SK-N-SH treated with all-trans-retinoic acid at 6 μM for 48 hours (cell line): ENCODE data around the gene PER2.

Experiments
- ATAC-seq: fragments of 200-7000 bp; cut with Tn5 transposase; 3 replicates; pipeline ENCODE4 v1.9.1; 2020; ENCODE audit warnings: mild to moderate bottlenecking, moderate library complexity
- ARNTL ChIP-seq: fragments of 450-650 bp; formaldehyde crosslinking; IDR thresholded peaks from 2 replicates; pipeline ENCODE4 v1.5.0; 2020; ENCODE audit warnings: low read depth, mild to moderate bottlenecking, moderate library complexity, borderline replicate concordance
- BACH2 ChIP-seq: fragments of 250-450 bp; sonication (Bioruptor Pico); IDR thresholded peaks from 2 replicates; pipeline ENCODE4 v1.9.0; 2021; ENCODE audit warnings: mild to moderate bottlenecking, borderline replicate concordance
- CSDC2 ChIP-seq: fragments of 250-450 bp; sonication (Bioruptor Pico); IDR thresholded peaks from 2 replicates; pipeline ENCODE4 v1.5.0; 2020; ENCODE audit warnings: mild to moderate bottlenecking, moderate library complexity
- ESRRG ChIP-seq: fragments of 250-450 bp; sonication (Bioruptor Pico); IDR thresholded peaks from 2 replicates; pipeline ENCODE4 v1.6.1; 2021; ENCODE audit warnings: mild to moderate bottlenecking
- GLIS3 ChIP-seq: fragments of 250-450 bp; sonication (Bioruptor Pico); IDR thresholded peaks from 2 replicates; pipeline ENCODE4 v1.5.0; 2020; ENCODE audit warnings: mild to moderate bottlenecking, moderate library complexity
- ISL1 ChIP-seq: fragments of 250-450 bp; sonication (Bioruptor Pico); IDR thresholded peaks from 2 replicates; pipeline ENCODE4 v2.1.2; 2022; ENCODE audit warnings: mild to moderate bottlenecking, moderate library complexity
- OSR1 ChIP-seq: fragments of 250-450 bp; sonication (Bioruptor Pico); IDR thresholded peaks from 2 replicates; pipeline ENCODE4 v1.8.0; 2022; ENCODE audit warnings: moderate library complexity, mild to moderate bottlenecking, inconsistent platforms
- PPARA ChIP-seq: fragments of 250-450 bp; sonication (Bioruptor Pico); IDR thresholded peaks from 2 replicates; pipeline ENCODE4 v1.5.0; 2020; ENCODE audit warnings: mild to moderate bottlenecking, borderline replicate concordance
- RARB ChIP-seq: fragments of 250-450 bp; sonication (Bioruptor Pico); IDR thresholded peaks from 2 replicates; pipeline ENCODE4 v1.8.0; 2021; ENCODE audit warnings: mild to moderate bottlenecking, moderate library complexity
- SNAI2 ChIP-seq: fragments of 250-450 bp; sonication (Bioruptor Pico); IDR thresholded peaks from 2 replicates; pipeline ENCODE4 v1.5.0; 2020; ENCODE audit warnings: mild to moderate bottlenecking, moderate library complexity
- TCF4 ChIP-seq: fragments of 250-450 bp; sonication (Bioruptor Pico); IDR thresholded peaks from 2 replicates; pipeline ENCODE4 v1.8.0; 2021; ENCODE audit warnings: mild to moderate bottlenecking, moderate library complexity, borderline replicate concordance
- TOX ChIP-seq: fragments of 250-450 bp; sonication (Bioruptor Pico); IDR thresholded peaks from 2 replicates; pipeline ENCODE4 v1.8.0; 2021; ENCODE audit warnings: mild to moderate bottlenecking, moderate library complexity, borderline replicate concordance
- ZC3H10 ChIP-seq: fragments of 250-450 bp; sonication (Bioruptor Pico); IDR thresholded peaks from 2 replicates; pipeline ENCODE4 v1.5.1; 2021; ENCODE audit warnings: mild to moderate bottlenecking, moderate library complexity
- ZFP3 ChIP-seq: fragments of 250-450 bp; sonication (Bioruptor Pico); IDR thresholded peaks from 2 replicates; pipeline ENCODE4 v1.5.0; 2020; ENCODE audit warnings: mild to moderate bottlenecking, moderate library complexity
- ZFP30 ChIP-seq: fragments of 450-650 bp; formaldehyde crosslinking; IDR thresholded peaks from 2 replicates; pipeline ENCODE4 v1.5.0; 2022; ENCODE audit warnings: mild to moderate bottlenecking, moderate library complexity
- ZNF565 ChIP-seq: fragments of 450-650 bp; formaldehyde crosslinking; conservative IDR thresholded peaks from 2 replicates; pipeline ENCODE4 v1.5.0; 2020; ENCODE audit warnings: low read depth, mild to moderate bottlenecking, moderate library complexity
- ZNF70 ChIP-seq: fragments of 450-650 bp; formaldehyde crosslinking; IDR thresholded peaks from 2 replicates; pipeline ENCODE4 v1.5.0; 2020; ENCODE audit warnings: mild to moderate bottlenecking, moderate library complexity
- ZNF8 ChIP-seq: fragments of 450-650 bp; formaldehyde crosslinking; IDR thresholded peaks from 2 replicates; pipeline ENCODE4 v1.5.0; 2020; ENCODE audit warnings: mild to moderate bottlenecking, moderate library complexity
- TF ChIP-seq, protein P1 (sequence below): fragments of 250-450 bp; sonication (Bioruptor Pico); IDR thresholded peaks from 2 replicates; pipeline ENCODE4 v1.5.1; 2020; ENCODE audit warnings: low read depth, mild to moderate bottlenecking, moderate library complexity
- TF ChIP-seq, protein P2 (sequence below): fragments of 250-450 bp; sonication (Bioruptor Pico); IDR thresholded peaks from 2 replicates; pipeline ENCODE4 v1.5.1; 2021; ENCODE audit warnings: mild to moderate bottlenecking, moderate library complexity
- TF ChIP-seq, protein P3 (sequence below): fragments of 250-450 bp; sonication (Bioruptor Pico); IDR thresholded peaks from 2 replicates; pipeline ENCODE4 v1.8.0; 2021; ENCODE audit warnings: low read depth, mild to moderate bottlenecking, moderate library complexity, borderline replicate concordance
- TF ChIP-seq, protein P4 (sequence below): fragments of 250-450 bp; sonication (Bioruptor Pico); IDR thresholded peaks from 2 replicates; pipeline ENCODE4 v1.5.0; 2020; ENCODE audit warnings: mild to moderate bottlenecking, moderate library complexity

Gene PER2

DNA sequence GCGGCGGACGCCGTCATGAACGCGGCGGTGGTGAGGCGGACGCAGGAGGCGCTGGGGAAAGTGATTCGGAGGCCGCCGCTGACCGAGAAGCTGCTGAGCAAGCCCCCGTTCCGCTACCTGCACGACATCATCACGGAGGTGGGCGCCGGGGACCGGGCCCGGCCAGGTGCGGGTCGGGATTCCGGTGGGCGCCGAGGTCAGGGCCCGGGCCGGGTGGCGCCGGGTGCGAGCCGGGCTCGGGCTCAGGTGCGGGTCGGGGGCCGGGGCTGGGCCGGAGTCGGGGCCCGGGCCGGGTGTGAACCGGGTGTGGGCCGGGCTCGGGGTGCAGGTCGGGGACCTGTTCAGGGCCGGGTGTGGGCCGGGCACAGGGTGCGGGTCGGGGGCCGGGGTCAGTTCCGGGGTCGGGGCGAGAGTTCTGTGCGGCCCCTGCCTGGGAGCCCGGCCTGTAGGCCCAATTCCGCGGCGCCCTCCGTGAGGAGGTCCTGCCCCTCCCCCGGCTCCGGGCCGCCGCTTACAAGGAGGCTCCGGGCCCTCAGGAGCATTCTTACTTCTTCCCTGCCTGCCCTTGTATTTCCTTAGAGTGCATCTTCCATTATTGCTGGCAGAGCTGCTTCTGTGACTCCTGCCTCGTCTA is 32.4 kb upstream of the PER2 start (continued):
- TF ChIP-seq, protein P1, sequence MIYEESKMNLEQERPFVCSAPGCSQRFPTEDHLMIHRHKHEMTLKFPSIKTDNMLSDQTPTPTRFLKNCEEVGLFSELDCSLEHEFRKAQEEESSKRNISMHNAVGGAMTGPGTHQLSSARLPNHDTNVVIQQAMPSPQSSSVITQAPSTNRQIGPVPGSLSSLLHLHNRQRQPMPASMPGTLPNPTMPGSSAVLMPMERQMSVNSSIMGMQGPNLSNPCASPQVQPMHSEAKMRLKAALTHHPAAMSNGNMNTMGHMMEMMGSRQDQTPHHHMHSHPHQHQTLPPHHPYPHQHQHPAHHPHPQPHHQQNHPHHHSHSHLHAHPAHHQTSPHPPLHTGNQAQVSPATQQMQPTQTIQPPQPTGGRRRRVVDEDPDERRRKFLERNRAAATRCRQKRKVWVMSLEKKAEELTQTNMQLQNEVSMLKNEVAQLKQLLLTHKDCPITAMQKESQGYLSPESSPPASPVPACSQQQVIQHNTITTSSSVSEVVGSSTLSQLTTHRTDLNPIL = no peak
- TF ChIP-seq TOX (CRISPR knock-in tag) (no peak), RARB (CRISPR knock-in tag) (no peak)

DNA sequence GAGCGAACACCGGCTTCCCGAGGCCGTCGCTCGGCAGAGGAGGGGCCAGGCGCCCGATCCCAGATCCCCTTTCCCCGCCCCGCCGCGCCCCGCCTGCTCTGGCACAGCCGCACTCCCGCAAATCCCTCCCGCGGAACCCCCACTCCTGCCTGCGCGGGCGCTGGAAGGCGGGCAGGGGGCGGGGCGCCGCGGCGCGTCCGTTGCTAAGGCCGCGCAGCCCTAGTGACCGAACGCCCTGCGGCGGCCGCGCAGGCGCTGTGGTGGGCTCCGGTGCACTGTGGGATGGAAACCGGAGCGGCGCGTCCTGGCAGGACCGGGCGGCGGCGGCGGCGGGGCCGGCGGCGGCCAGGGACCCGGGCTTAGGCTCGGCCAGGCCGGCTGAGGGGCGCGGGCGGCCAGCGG is 31.8 kb upstream of the PER2 start, which contains the start of gene TRAF3IP1:
Gene TRAF3IP1 (plus strand): TSS at position 273 of the 402 bp plus-strand sequence. CDS start 145 bp downstream, outside the sequence.
- ATAC-seq = peak; percentile 96
- TF ChIP-seq ZC3H10 (CRISPR knock-in tag) (no peak), OSR1 (CRISPR knock-in tag) (no peak), ARNTL (CRISPR knock-in tag) (no peak), GLIS3 (CRISPR knock-in tag) (no peak), TOX (CRISPR knock-in tag) (no peak), ISL1 (CRISPR knock-in tag) (no peak), ZFP30 (CRISPR knock-in tag) (no peak), ZNF70 (CRISPR knock-in tag) (no peak)
- TF ChIP-seq, protein P2, sequence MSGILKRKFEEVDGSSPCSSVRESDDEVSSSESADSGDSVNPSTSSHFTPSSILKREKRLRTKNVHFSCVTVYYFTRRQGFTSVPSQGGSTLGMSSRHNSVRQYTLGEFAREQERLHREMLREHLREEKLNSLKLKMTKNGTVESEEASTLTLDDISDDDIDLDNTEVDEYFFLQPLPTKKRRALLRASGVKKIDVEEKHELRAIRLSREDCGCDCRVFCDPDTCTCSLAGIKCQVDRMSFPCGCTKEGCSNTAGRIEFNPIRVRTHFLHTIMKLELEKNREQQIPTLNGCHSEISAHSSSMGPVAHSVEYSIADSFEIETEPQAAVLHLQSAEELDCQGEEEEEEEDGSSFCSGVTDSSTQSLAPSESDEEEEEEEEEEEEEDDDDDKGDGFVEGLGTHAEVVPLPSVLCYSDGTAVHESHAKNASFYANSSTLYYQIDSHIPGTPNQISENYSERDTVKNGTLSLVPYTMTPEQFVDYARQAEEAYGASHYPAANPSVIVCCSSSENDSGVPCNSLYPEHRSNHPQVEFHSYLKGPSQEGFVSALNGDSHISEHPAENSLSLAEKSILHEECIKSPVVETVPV (CRISPR knock-in tag) = no peak
- TF ChIP-seq, protein P1 = no peak
- TF ChIP-seq, protein P3, sequence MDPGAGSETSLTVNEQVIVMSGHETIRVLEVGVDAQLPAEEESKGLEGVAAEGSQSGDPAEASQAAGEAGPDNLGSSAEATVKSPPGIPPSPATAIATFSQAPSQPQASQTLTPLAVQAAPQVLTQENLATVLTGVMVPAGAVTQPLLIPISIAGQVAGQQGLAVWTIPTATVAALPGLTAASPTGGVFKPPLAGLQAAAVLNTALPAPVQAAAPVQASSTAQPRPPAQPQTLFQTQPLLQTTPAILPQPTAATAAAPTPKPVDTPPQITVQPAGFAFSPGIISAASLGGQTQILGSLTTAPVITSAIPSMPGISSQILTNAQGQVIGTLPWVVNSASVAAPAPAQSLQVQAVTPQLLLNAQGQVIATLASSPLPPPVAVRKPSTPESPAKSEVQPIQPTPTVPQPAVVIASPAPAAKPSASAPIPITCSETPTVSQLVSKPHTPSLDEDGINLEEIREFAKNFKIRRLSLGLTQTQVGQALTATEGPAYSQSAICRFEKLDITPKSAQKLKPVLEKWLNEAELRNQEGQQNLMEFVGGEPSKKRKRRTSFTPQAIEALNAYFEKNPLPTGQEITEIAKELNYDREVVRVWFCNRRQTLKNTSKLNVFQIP (CRISPR knock-in tag) = no peak

DNA sequence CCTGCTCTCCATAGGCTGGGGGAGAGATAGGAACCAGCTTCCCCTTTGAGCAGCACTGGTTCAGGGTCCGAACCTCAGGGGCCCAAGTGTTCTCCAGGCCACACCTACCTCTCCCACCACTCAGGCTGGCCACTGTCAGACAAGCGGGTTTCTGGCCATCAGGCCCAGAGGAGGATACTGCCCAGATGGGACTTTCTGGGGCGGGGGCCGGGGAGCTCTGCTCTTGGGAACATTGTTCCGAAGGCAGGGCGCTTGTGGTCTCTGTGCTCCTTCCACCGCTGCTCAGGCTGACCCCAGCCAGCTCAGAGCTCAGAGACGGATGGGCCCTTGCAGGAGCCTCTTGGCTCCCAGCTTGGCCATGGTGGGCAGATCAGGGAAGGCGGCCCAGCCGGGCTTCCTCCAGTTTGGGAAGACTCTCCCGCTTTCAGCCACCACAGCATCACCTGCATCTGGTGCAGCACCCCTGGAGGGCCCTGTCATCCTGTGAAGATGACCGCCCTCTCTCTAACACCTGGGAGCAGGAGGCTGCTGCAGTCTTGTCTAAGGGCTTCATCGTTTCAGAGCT is 26.7 kb upstream of the PER2 start:
- no peak for TF ChIP-seq ISL1 (CRISPR knock-in tag)
- TF ChIP-seq TOX (CRISPR knock-in tag) = no peak
- TF ChIP-seq CSDC2 (CRISPR knock-in tag) = no peak
- TF ChIP-seq, protein P1 = no peak
- no peak for TF ChIP-seq ZNF70 (CRISPR knock-in tag)
- TF ChIP-seq BACH2 (CRISPR knock-in tag) = no peak
- TF ChIP-seq, protein P3 (CRISPR knock-in tag) = no peak
- TF ChIP-seq ZFP3 (CRISPR knock-in tag) = no peak
- no peak for TF ChIP-seq ZNF565
- TF ChIP-seq ZFP30 (CRISPR knock-in tag) = no peak
- no peak for TF ChIP-seq ESRRG
- no peak for TF ChIP-seq RARB (CRISPR knock-in tag)
- TF ChIP-seq ZC3H10 (CRISPR knock-in tag) = no peak
- no peak for TF ChIP-seq TCF4 (CRISPR knock-in tag)
- ATAC-seq = no peak

DNA sequence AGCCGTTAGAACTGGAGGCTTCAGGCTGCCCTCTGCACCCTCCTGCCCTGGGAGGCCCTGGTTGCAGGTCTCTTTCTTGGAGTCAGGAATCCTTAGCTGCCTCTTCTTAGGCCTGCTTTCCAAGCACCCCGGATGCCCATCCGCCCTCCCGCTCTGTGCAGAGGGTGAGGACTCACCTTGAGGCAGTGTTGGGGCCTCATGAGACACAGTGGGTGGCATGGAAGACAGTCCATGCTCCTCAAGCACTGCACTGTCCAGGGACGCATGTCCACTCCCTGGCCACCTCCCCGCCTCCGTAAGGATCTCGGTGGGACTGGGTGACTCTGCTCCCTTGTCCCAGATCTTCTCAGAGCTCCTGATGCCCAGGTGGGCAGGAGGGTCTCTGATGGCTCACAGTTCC is 26.2 kb upstream of the PER2 start:
- ATAC-seq = no peak
- TF ChIP-seq ZNF8 (CRISPR knock-in tag) = no peak
- TF ChIP-seq ARNTL (CRISPR knock-in tag) = no peak
- no peak for TF ChIP-seq ZC3H10 (CRISPR knock-in tag)
- no peak for TF ChIP-seq PPARA
- TF ChIP-seq OSR1 (CRISPR knock-in tag) = no peak
- no peak for TF ChIP-seq RARB (CRISPR knock-in tag)
- TF ChIP-seq, protein P4, sequence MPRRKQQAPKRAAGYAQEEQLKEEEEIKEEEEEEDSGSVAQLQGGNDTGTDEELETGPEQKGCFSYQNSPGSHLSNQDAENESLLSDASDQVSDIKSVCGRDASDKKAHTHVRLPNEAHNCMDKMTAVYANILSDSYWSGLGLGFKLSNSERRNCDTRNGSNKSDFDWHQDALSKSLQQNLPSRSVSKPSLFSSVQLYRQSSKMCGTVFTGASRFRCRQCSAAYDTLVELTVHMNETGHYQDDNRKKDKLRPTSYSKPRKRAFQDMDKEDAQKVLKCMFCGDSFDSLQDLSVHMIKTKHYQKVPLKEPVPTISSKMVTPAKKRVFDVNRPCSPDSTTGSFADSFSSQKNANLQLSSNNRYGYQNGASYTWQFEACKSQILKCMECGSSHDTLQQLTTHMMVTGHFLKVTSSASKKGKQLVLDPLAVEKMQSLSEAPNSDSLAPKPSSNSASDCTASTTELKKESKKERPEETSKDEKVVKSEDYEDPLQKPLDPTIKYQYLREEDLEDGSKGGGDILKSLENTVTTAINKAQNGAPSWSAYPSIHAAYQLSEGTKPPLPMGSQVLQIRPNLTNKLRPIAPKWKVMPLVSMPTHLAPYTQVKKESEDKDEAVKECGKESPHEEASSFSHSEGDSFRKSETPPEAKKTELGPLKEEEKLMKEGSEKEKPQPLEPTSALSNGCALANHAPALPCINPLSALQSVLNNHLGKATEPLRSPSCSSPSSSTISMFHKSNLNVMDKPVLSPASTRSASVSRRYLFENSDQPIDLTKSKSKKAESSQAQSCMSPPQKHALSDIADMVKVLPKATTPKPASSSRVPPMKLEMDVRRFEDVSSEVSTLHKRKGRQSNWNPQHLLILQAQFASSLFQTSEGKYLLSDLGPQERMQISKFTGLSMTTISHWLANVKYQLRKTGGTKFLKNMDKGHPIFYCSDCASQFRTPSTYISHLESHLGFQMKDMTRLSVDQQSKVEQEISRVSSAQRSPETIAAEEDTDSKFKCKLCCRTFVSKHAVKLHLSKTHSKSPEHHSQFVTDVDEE (CRISPR knock-in tag) = no peak
- TF ChIP-seq ESRRG = no peak
- no peak for TF ChIP-seq ZNF565
- TF ChIP-seq GLIS3 (CRISPR knock-in tag) = no peak
- no peak for TF ChIP-seq SNAI2 (CRISPR knock-in tag)
